Measurements from ENCODE around the gene FAM83G.

DNA sequence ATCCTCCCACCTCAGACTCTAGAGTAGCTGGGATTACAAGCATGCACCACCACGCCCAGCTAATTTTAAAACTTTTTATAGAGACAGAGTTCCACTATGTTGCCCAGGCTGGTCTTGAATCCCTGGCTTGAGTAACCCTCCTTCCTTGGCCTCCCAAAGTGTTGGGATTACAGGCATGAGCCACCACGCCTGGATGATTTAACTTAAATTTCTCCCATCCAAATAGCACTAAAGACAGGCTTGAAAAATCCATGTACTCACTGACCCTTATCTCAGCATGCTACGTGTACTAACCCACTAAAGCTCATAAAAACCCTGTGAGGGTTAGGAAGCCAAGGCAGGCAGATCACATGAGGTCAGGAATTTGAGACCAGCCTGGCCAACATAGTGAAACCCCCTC is 48.0 kb downstream of the FAM83G start:
- no peak for TF ChIP-seq CTCF (IDR thresholded peaks at IDR 0.05)
- TF ChIP-seq POLR2A (IDR thresholded peaks at IDR 0.05) = no peak
